PFSK-1 (cell line): ENCODE results near the gene ARNT2.

Experiments
- FOXP2 ChIP-seq: optimal IDR thresholded peaks from 2 replicates; pipeline ENCODE3; 2011; ENCODE audit warnings: borderline replicate concordance, control low read depth, inconsistent platforms; ENCODE audit not compliant: insufficient read depth; ENCODE audit errors: extremely low read length, extremely low read depth
- POLR2AphosphoS5 ChIP-seq: IDR thresholded peaks from 2 replicates; pipeline ENCODE4 v1.6.1; 2012; ENCODE audit warnings: low read depth, mild to moderate bottlenecking, control low read depth, low read length, moderate library complexity
- REST ChIP-seq, 2 experiments: IDR thresholded peaks; 2 replicates each; pipeline versions ENCODE4 v1.6.1 to v1.8.0; 2011 to 2012; ENCODE audit warnings: low read depth in 2 of 2, low read length in 2 of 2, control low read depth in 1 of 2, inconsistent platforms in 1 of 2, mild to moderate bottlenecking in 1 of 2, moderate library complexity in 1 of 2; ENCODE audit not compliant: insufficient read depth in 1 of 2
- SIN3A ChIP-seq: IDR thresholded peaks from 2 replicates; pipeline ENCODE4 v1.6.1; 2012; ENCODE audit warnings: mild to moderate bottlenecking, low read length, moderate library complexity, borderline replicate concordance; ENCODE audit not compliant: insufficient read depth
- TAF1 ChIP-seq: IDR thresholded peaks from 2 replicates; pipeline ENCODE4 v1.6.1; 2012; ENCODE audit warnings: low read length, control low read depth, borderline replicate concordance; ENCODE audit not compliant: insufficient read depth

The ARNT2 gene

DNA sequence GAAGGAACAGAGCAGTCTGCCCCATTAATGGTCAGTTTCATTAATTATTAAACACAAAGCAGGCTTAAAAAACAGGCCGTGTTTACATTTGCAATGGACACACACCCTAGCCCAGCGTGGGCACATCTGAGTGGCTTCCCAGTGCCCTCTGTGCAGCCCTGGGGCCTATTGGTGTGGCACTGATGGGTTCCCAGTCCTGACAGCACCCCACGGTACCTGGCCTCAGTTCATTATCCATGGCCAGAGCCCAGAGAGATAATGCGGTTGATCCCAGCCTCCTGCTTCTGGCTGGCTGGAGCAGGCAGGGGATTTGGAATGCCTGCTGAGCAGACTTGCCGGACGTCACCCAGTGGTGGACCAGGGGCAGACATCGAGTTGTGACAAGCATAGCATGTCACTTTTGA, 180.4 kb downstream of the ARNT2 start:
- TF ChIP-seq POLR2AphosphoS5 = no peak
- no peak for TF ChIP-seq TAF1
- TF ChIP-seq REST (IDR thresholded peaks at IDR 0.05; ENCODE audit: insufficient read depth in 1 of 2, low read depth in 2 of 2, low read length in 2 of 2) = no peak
- no peak for TF ChIP-seq SIN3A
- no peak for TF ChIP-seq FOXP2

- TF ChIP-seq SIN3A (no peak), FOXP2 (no peak), TAF1 (no peak), REST (IDR thresholded peaks at IDR 0.05; ENCODE audit: insufficient read depth in 1 of 2, low read depth in 2 of 2, low read length in 2 of 2) (no peak), POLR2AphosphoS5 (no peak)
Observed at GRCh38 chr15:80584973-80585525, 180.9 kb downstream of the ARNT2 start.

DNA sequence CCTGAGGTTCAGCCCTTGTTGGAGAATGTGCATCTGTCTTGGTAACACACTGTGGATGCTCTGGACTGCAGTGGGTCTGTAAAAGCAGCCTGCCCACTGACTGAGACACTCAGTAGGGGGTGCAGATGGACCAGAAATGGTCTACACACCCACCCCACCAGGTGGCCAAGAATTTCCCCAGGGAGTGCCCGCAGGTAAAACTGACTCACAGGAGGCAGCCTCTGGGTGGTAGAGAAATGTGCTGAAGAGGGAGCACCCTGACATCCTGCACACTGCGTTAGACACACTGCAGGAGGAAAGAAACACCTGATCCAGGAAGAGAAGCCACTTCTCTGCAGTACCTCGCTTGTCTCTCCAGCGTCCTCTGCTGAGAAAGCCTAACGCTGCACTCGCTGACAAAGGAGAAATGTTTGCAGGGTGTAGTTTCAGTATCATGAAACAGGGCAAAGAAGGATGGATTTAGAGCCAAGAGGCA, 181.4 kb downstream of the ARNT2 start:
- TF ChIP-seq POLR2AphosphoS5 (no peak), FOXP2 (no peak), SIN3A (no peak), REST (IDR thresholded peaks at IDR 0.05; ENCODE audit: insufficient read depth in 1 of 2, low read depth in 2 of 2, low read length in 2 of 2) (no peak), TAF1 (no peak)

GRCh38 chr15:80586161-80586560, 182.0 kb downstream of the ARNT2 start:
- TF ChIP-seq POLR2AphosphoS5 (no peak), FOXP2 (no peak), SIN3A (no peak), TAF1 (no peak), REST (IDR thresholded peaks at IDR 0.05; ENCODE audit: insufficient read depth in 1 of 2, low read depth in 2 of 2, low read length in 2 of 2) (no peak)
